Measurements from ENCODE around the gene SDK2. TPM values are rescaled to one million over a fixed set of nuclear protein-coding genes. Genes with fewer than 3 reads are reported as not detected.

SDK2 gene
- polyA plus RNA-seq, 3 donors, result 0.01 TPM; not detected in 2

GRCh38 chr17:73331060-73331459 lies 313.2 kb downstream of the SDK2 start:
- peaks cover 5 to 9% (median 6%) of the 10 kb centered on the region in 3 donors for H3K27me3 Mint-ChIP-seq (ENCODE audit: low read depth in 3 of 3)
- H3K4me3 Mint-ChIP-seq, result no peak overlapping the region
- Histone ChIP-seq H2AFZ (ENCODE audit: insufficient read depth, low read depth, low read length, poor library complexity, severe bottlenecking) (no peak overlapping the region), H3K27me3 (ENCODE audit: control insufficient read depth in 2 of 2, insufficient read depth in 2 of 2, low read length in 2 of 2) (no peaks in the 10 kb centered on the region), H3K9me3 (replicated peaks in 1 of 2; ENCODE audit: control insufficient read depth in 1 of 2, insufficient read depth in 1 of 2, low read length in 2 of 2) (no peaks in the 10 kb centered on the region), H4K20me1 (ENCODE audit: insufficient read depth, low read length) (no peaks in the 10 kb centered on the region), H3K4me2 (replicated peaks; ENCODE audit: extremely low read depth, low read length, poor library complexity, severe bottlenecking) (no peak overlapping the region), H3K9ac (ENCODE audit: insufficient read depth, low read length, poor library complexity, severe bottlenecking) (no peak overlapping the region), H3K36me3 (replicated peaks in 1 of 2; ENCODE audit: control insufficient read depth in 1 of 2, insufficient read depth in 2 of 2, low read length in 2 of 2) (no peaks in the 10 kb centered on the region), H3K4me1 (ENCODE audit: control insufficient read depth in 1 of 2, insufficient read depth in 2 of 2, low read length in 2 of 2) (peaks cover 7 to 16% of the 10 kb centered on the region in 2 donors), H3K27ac (ENCODE audit: low read depth in 1 of 2, low read length in 2 of 2) (no peak overlapping the region), H3K79me2 (ENCODE audit: insufficient read depth, low read length) (no peaks in the 10 kb centered on the region), H3K4me3 (replicated peaks in 1 of 3; ENCODE audit: low read depth in 2 of 3, low read length in 3 of 3) (no peak overlapping the region)
- peaks cover 15% of the 10 kb centered on the region for H3K4me1 Mint-ChIP-seq
- 67% methylated on average over 2 of the region's 3 CpGs for WGBS (ENCODE audit: insufficient coverage)
- TF ChIP-seq, protein P1, sequence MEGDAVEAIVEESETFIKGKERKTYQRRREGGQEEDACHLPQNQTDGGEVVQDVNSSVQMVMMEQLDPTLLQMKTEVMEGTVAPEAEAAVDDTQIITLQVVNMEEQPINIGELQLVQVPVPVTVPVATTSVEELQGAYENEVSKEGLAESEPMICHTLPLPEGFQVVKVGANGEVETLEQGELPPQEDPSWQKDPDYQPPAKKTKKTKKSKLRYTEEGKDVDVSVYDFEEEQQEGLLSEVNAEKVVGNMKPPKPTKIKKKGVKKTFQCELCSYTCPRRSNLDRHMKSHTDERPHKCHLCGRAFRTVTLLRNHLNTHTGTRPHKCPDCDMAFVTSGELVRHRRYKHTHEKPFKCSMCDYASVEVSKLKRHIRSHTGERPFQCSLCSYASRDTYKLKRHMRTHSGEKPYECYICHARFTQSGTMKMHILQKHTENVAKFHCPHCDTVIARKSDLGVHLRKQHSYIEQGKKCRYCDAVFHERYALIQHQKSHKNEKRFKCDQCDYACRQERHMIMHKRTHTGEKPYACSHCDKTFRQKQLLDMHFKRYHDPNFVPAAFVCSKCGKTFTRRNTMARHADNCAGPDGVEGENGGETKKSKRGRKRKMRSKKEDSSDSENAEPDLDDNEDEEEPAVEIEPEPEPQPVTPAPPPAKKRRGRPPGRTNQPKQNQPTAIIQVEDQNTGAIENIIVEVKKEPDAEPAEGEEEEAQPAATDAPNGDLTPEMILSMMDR (IDR thresholded peaks at IDR 0.05), result no peak
- peaks cover 0 to 3% (median 0%) of the 10 kb centered on the region in 7 donors for H3K9me3 Mint-ChIP-seq
- DNase-seq, result no peak
- intact Hi-C loops (cut with micrococcal nuclease), result no loop called here
- H3K27ac Mint-ChIP-seq, result no peak overlapping the region
- H3K36me3 Mint-ChIP-seq, result no peaks in the 10 kb centered on the region

- H3K27ac Mint-ChIP-seq, result peak overlapping the region in 2 of 7 donors; percentile 30 to 72
- H3K4me3 Mint-ChIP-seq, result no peak overlapping the region
- Histone ChIP-seq H3K36me3 (replicated peaks in 1 of 2; ENCODE audit: control insufficient read depth in 1 of 2, insufficient read depth in 2 of 2, low read length in 2 of 2) (no peaks in the 10 kb centered on the region), H4K20me1 (ENCODE audit: insufficient read depth, low read length) (no peaks in the 10 kb centered on the region), H3K79me2 (ENCODE audit: insufficient read depth, low read length) (no peaks in the 10 kb centered on the region), H3K4me1 (ENCODE audit: control insufficient read depth in 1 of 2, insufficient read depth in 2 of 2, low read length in 2 of 2) (no peaks in the 10 kb centered on the region), H3K9ac (ENCODE audit: insufficient read depth, low read length, poor library complexity, severe bottlenecking) (no peak overlapping the region), H3K27ac (ENCODE audit: low read depth in 1 of 2, low read length in 2 of 2) (no peak overlapping the region), H2AFZ (ENCODE audit: insufficient read depth, low read depth, low read length, poor library complexity, severe bottlenecking) (no peak overlapping the region), H3K27me3 (ENCODE audit: control insufficient read depth in 2 of 2, insufficient read depth in 2 of 2, low read length in 2 of 2) (no peaks in the 10 kb centered on the region), H3K9me3 (replicated peaks in 1 of 2; ENCODE audit: control insufficient read depth in 1 of 2, insufficient read depth in 1 of 2, low read length in 2 of 2) (peaks cover 0 to 5% of the 10 kb centered on the region in 2 donors), H3K4me2 (replicated peaks; ENCODE audit: extremely low read depth, low read length, poor library complexity, severe bottlenecking) (no peak overlapping the region), H3K4me3 (replicated peaks in 1 of 3; ENCODE audit: low read depth in 2 of 3, low read length in 3 of 3) (no peak overlapping the region)
- H3K9me3 Mint-ChIP-seq, result peaks cover 2 to 6% (median 3%) of the 10 kb centered on the region in 7 donors
- H3K4me1 Mint-ChIP-seq, result peaks cover 6% of the 10 kb centered on the region
- no peak for DNase-seq
- WGBS (ENCODE audit: insufficient coverage), result 93% methylated on average over 5 of the region's 7 CpGs
- H3K27me3 Mint-ChIP-seq (ENCODE audit: low read depth in 3 of 3), result peaks cover 6 to 19% (median 13%) of the 10 kb centered on the region in 3 donors
- intact Hi-C loops (cut with micrococcal nuclease), result no loop called here
- H3K36me3 Mint-ChIP-seq, result no peaks in the 10 kb centered on the region
- TF ChIP-seq, protein P1 (IDR thresholded peaks at IDR 0.05), result no peak
These were observed 316.6 kb downstream of the SDK2 start for GRCh38 chr17:73327676-73328075.
